ENCODE data around the gene SMCR8.
"Not testable (repeated sequence)": the region's sequence is repeated elsewhere in the genome, so short reads cannot be mapped to it uniquely, and the experiment has no call there.

SMCR8 gene

GRCh38 chr17:18318771-18319450 lies 3.8 kb downstream of the SMCR8 start:
- DNase-seq (ENCODE audit: low read depth in 1 of 2, low spot score in 1 of 2): no peak

- no peak for DNase-seq (ENCODE audit: low read depth in 1 of 2, low spot score in 1 of 2)
Measured at GRCh38 chr17:18319604-18320256, 4.6 kb downstream of the SMCR8 start.

- no peak for DNase-seq (ENCODE audit: low read depth in 1 of 2, low spot score in 1 of 2)
Measured at GRCh38 chr17:18320301-18320700, 5.2 kb downstream of the SMCR8 start.

- DNase-seq (ENCODE audit: low read depth in 1 of 2, low spot score in 1 of 2): no peak
Measured at GRCh38 chr17:18321309-18321708, 6.2 kb downstream of the SMCR8 start.

GRCh38 chr17:18322522-18322921 lies 7.4 kb downstream of the SMCR8 start:
- no peak for DNase-seq (ENCODE audit: low read depth in 1 of 2, low spot score in 1 of 2)

GRCh38 chr17:18323007-18323406 lies 7.9 kb downstream of the SMCR8 start:
- DNase-seq (ENCODE audit: low read depth in 1 of 2, low spot score in 1 of 2): no peak

GRCh38 chr17:18323507-18324139 lies 8.5 kb downstream of the SMCR8 start:
- no peak for DNase-seq (ENCODE audit: low read depth in 1 of 2, low spot score in 1 of 2)

- no peak for DNase-seq (ENCODE audit: low read depth in 1 of 2, low spot score in 1 of 2)
Measured at GRCh38 chr17:18324140-18325050, 9.3 kb downstream of the SMCR8 start.

GRCh38 chr17:18326039-18326438 lies 10.9 kb downstream of the SMCR8 start:
- DNase-seq (ENCODE audit: low read depth in 1 of 2, low spot score in 1 of 2): no peak

GRCh38 chr17:18326572-18326971 lies 11.5 kb downstream of the SMCR8 start:
- DNase-seq (ENCODE audit: low read depth in 1 of 2, low spot score in 1 of 2): no peak

GRCh38 chr17:18327093-18327492 lies 12.0 kb downstream of the SMCR8 start:
- no peak for DNase-seq (ENCODE audit: low read depth in 1 of 2, low spot score in 1 of 2)

- no peak for DNase-seq (ENCODE audit: low read depth in 1 of 2, low spot score in 1 of 2)
Measured at GRCh38 chr17:18327556-18327955, 12.5 kb downstream of the SMCR8 start.

GRCh38 chr17:18328643-18329204 lies 13.6 kb downstream of the SMCR8 start:
- no peak for DNase-seq (ENCODE audit: low read depth in 1 of 2, low spot score in 1 of 2)

- no peak for DNase-seq (ENCODE audit: low read depth in 1 of 2, low spot score in 1 of 2)
Measured at GRCh38 chr17:18331879-18332278, 16.8 kb downstream of the SMCR8 start.

- DNase-seq (ENCODE audit: low read depth in 1 of 2, low spot score in 1 of 2): no peak
Measured at GRCh38 chr17:18332909-18333489, 17.9 kb downstream of the SMCR8 start.

GRCh38 chr17:18338158-18338557 lies 23.1 kb downstream of the SMCR8 start:
- DNase-seq (ENCODE audit: low read depth in 1 of 2, low spot score in 1 of 2): not testable (repeated sequence)

- DNase-seq (ENCODE audit: low read depth in 1 of 2, low spot score in 1 of 2): no peak
Measured at GRCh38 chr17:18339933-18340332, 24.8 kb downstream of the SMCR8 start.

GRCh38 chr17:18344021-18344420 lies 28.9 kb downstream of the SMCR8 start:
- DNase-seq (ENCODE audit: low read depth in 1 of 2, low spot score in 1 of 2): no peak

- DNase-seq (ENCODE audit: low read depth in 1 of 2, low spot score in 1 of 2): no peak
Measured at GRCh38 chr17:18353541-18353940, 38.4 kb downstream of the SMCR8 start.

GRCh38 chr17:18356624-18357023 lies 41.5 kb downstream of the SMCR8 start:
- DNase-seq (ENCODE audit: low read depth in 1 of 2, low spot score in 1 of 2): no peak

- DNase-seq (ENCODE audit: low read depth in 1 of 2, low spot score in 1 of 2): no peak
Measured at GRCh38 chr17:18360518-18360917, 45.4 kb downstream of the SMCR8 start.
